Gastrocnemius medialis (tissue), 4 donors: ENCODE results near the gene MTURN.

ENCODE experiments used
- POLR2A ChIP-seq, 2 donors: fragments of 450-650 bp; IDR thresholded peaks; one replicate each; pipeline ENCODE4 v1.6.1; 2017; ENCODE audit warnings: antibody characterized with exemption in 2 of 2, mild to moderate bottlenecking in 2 of 2, moderate library complexity in 2 of 2
- TF ChIP-seq, protein P1 (sequence below), 5 experiments: fragments of 450-650 bp in 3 of 5; fragments of 200-600 bp in 2 of 5; sonication (generic) in 2 of 5; IDR thresholded peaks in 4 of 5; conservative IDR thresholded peaks in 1 of 5; 1 replicate in 4 of 5; 2 replicates in 1 of 5; pipeline ENCODE4 v1.5.1; 2016 to 2019; ENCODE audit warnings: antibody characterized with exemption in 5 of 5, mild to moderate bottlenecking in 3 of 5, moderate library complexity in 3 of 5

DNA sequence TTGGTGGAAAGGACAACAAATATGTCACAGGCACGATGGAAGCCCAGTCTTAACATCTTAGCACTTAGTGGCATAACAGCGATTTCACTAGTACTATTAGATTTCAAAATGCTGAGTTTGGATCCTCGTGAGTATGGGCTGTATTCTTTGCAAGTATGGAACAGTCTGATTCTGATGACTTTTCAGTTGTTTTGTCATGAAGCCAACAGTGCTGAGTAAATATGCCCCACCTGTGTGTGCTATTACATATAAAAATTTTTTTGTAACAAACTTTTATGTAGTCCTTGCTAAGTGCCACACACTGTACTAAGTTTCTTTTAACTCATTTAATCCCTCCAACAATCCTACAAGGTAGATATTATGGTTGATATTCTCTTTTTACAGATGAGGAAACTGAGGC, 30.8 kb downstream of the MTURN start:
- TF ChIP-seq, protein P1, sequence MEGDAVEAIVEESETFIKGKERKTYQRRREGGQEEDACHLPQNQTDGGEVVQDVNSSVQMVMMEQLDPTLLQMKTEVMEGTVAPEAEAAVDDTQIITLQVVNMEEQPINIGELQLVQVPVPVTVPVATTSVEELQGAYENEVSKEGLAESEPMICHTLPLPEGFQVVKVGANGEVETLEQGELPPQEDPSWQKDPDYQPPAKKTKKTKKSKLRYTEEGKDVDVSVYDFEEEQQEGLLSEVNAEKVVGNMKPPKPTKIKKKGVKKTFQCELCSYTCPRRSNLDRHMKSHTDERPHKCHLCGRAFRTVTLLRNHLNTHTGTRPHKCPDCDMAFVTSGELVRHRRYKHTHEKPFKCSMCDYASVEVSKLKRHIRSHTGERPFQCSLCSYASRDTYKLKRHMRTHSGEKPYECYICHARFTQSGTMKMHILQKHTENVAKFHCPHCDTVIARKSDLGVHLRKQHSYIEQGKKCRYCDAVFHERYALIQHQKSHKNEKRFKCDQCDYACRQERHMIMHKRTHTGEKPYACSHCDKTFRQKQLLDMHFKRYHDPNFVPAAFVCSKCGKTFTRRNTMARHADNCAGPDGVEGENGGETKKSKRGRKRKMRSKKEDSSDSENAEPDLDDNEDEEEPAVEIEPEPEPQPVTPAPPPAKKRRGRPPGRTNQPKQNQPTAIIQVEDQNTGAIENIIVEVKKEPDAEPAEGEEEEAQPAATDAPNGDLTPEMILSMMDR (IDR thresholded peaks at IDR 0.05 in 4 of 5, conservative IDR thresholded peaks at IDR 0.05 in 1 of 5), result no peak
- TF ChIP-seq POLR2A (IDR thresholded peaks at IDR 0.05), result no peak
